ENCODE data around the gene GSTT2B.
"Not testable (repeated sequence)": the region's sequence is repeated elsewhere in the genome, so short reads cannot be mapped to it uniquely, and the experiment has no call there.

GSTT2B gene

DNA sequence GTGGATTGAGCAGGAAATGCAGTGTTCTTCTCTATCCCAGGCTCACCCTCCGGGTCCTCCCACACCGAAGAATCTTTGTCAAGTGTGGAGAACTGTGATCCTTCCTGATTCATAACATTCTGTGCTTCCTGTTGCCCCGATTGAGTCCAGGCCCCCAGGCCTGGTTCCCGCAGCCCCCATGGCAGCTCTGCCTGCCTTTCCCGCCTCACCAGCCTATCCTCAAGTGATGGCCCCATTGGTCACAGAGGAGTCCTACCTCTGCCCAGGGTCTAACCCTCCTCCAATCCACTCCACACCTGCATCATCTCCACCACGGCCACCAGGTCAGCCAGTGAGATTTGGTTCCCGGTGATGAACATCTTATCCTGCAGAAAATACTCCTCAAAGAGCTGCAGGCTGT, 38.8 kb upstream of the GSTT2B start:
- H3K27me3 ChIP-seq (replicated peaks in 2 of 5; ENCODE audit: control insufficient read depth in 4 of 5, insufficient read depth in 5 of 5, low read length in 4 of 5); H3K27ac ChIP-seq (ENCODE audit: insufficient read depth in 1 of 2, low read depth in 1 of 2, low read length in 2 of 2, poor library complexity in 1 of 2, severe bottlenecking in 2 of 2); DNase-seq; H3K9me3 ChIP-seq (ENCODE audit: control extremely low read depth in 1 of 5, control insufficient read depth in 4 of 5, insufficient read depth in 2 of 5, low read depth in 1 of 5, low read length in 4 of 5); H3K4me1 ChIP-seq (ENCODE audit: control extremely low read depth in 1 of 4, control insufficient read depth in 4 of 4, insufficient read depth in 4 of 4, low read length in 3 of 4); H3K36me3 ChIP-seq (ENCODE audit: control insufficient read depth in 4 of 4, insufficient read depth in 4 of 4, low read length in 3 of 4); POLR2A ChIA-PET; H3K4me3 ChIP-seq (ENCODE audit: control insufficient read depth in 1 of 7, extremely low read depth in 1 of 7, insufficient read depth in 4 of 7, low read depth in 2 of 7, low read length in 6 of 7); CTCF ChIA-PET: not testable (repeated sequence)
- 83% methylated on average over 7 of the region's 7 CpGs for WGBS (ENCODE audit: insufficient coverage)

DNA sequence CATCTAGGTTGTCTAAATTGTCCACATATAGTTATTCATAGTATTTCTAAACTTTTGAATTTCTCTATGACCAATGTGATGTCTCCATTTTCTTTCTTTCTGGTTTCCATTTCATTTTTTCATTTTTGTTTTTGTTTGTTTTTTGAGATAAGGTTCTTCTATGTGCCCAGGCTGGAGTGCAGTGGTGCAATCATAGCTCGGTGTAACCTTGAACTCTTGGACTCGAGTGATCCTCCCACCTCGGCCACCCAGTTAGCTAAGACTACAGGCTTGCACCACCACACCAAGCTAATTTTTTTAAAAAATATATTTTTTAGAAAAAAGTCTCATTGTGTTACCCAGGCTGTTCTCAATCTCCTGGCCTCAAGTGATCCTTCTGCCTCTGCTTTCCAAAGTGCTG, 36.1 kb upstream of the GSTT2B start:
- H3K9me3 ChIP-seq (ENCODE audit: control extremely low read depth in 1 of 5, control insufficient read depth in 4 of 5, insufficient read depth in 2 of 5, low read depth in 1 of 5, low read length in 4 of 5) = no peaks in the 10 kb centered on the region
- WGBS (ENCODE audit: insufficient coverage) = no CpG with 5 or more reads among the region's 3 CpGs
- ChIA-PET CTCF (interaction anchor here (1.3 kb wide), 1 partner anchor 136 kb away, joined by 3 read pairs; no protein-coding TSS in a partner anchor), POLR2A (no interaction called here)
- no peak for DNase-seq
- no peaks in the 10 kb centered on the region for H3K4me1 ChIP-seq (ENCODE audit: control extremely low read depth in 1 of 4, control insufficient read depth in 4 of 4, insufficient read depth in 4 of 4, low read length in 3 of 4)
- H3K27ac ChIP-seq (ENCODE audit: insufficient read depth in 1 of 2, low read depth in 1 of 2, low read length in 2 of 2, poor library complexity in 1 of 2, severe bottlenecking in 2 of 2) = no peak overlapping the region
- no peaks in the 10 kb centered on the region for H3K27me3 ChIP-seq (replicated peaks in 2 of 5; ENCODE audit: control insufficient read depth in 4 of 5, insufficient read depth in 5 of 5, low read length in 4 of 5)
- no peaks in the 10 kb centered on the region for H3K36me3 ChIP-seq (ENCODE audit: control insufficient read depth in 4 of 4, insufficient read depth in 4 of 4, low read length in 3 of 4)
- H3K4me3 ChIP-seq (ENCODE audit: control insufficient read depth in 1 of 7, extremely low read depth in 1 of 7, insufficient read depth in 4 of 7, low read depth in 2 of 7, low read length in 6 of 7) = no peak overlapping the region

DNA sequence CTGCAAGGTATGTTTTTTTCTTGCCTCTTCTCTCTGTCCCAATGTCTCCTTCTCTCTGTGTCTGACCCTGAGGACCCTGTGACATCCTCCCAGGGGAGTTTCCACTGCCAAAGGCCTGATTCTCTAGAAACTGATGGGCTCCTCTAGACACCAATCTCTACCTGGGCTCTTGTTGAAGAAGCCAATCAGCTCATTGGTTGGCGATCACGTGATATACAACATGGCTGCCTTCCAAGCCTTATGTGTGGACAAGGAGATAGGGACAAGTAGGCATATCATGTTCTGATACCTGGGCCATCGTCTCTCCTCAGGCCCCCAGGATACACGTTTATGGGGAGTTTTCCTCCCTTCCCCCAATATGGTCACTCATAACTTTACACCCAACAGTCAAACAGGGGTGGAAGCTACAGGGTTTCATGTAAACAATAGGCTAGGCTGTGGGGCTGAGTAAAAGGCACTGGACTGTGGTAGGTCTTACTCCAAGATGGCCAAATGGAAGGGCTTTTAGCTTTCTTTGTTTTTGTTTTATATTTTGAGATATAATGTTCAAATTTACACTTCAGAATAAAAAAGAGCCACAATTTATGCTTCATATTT, 32.7 kb upstream of the GSTT2B start:
- WGBS (ENCODE audit: insufficient coverage) = no CpG with 5 or more reads among the region's 4 CpGs
- POLR2A ChIA-PET; H3K27me3 ChIP-seq (replicated peaks in 2 of 5; ENCODE audit: control insufficient read depth in 4 of 5, insufficient read depth in 5 of 5, low read length in 4 of 5); H3K27ac ChIP-seq (ENCODE audit: insufficient read depth in 1 of 2, low read depth in 1 of 2, low read length in 2 of 2, poor library complexity in 1 of 2, severe bottlenecking in 2 of 2); H3K9me3 ChIP-seq (ENCODE audit: control extremely low read depth in 1 of 5, control insufficient read depth in 4 of 5, insufficient read depth in 2 of 5, low read depth in 1 of 5, low read length in 4 of 5); H3K4me1 ChIP-seq (ENCODE audit: control extremely low read depth in 1 of 4, control insufficient read depth in 4 of 4, insufficient read depth in 4 of 4, low read length in 3 of 4); DNase-seq; H3K4me3 ChIP-seq (ENCODE audit: control insufficient read depth in 1 of 7, extremely low read depth in 1 of 7, insufficient read depth in 4 of 7, low read depth in 2 of 7, low read length in 6 of 7); CTCF ChIA-PET; H3K36me3 ChIP-seq (ENCODE audit: control insufficient read depth in 4 of 4, insufficient read depth in 4 of 4, low read length in 3 of 4): not testable (repeated sequence)

DNA sequence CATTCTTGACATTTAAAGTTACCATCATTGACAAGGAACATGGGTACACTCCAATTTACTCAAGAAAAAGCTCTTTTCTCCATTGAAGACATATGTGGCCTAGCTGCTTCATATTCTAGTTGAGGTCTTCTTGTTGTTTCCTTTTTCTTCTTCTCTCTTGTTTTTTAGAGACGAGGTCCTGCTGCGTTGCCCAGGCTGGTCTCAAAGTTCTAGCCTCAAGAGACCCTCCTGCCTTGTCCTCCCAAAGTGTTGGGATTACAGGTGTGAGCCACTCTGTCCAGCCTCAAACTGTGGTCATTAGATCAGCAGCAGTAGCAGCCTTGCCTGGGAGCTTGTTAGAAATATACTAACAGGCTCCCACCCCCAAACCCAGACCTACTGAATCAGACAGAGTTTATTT, 32.1 kb upstream of the GSTT2B start:
- POLR2A ChIA-PET; H3K27me3 ChIP-seq (replicated peaks in 2 of 5; ENCODE audit: control insufficient read depth in 4 of 5, insufficient read depth in 5 of 5, low read length in 4 of 5); H3K4me3 ChIP-seq (ENCODE audit: control insufficient read depth in 1 of 7, extremely low read depth in 1 of 7, insufficient read depth in 4 of 7, low read depth in 2 of 7, low read length in 6 of 7); H3K27ac ChIP-seq (ENCODE audit: insufficient read depth in 1 of 2, low read depth in 1 of 2, low read length in 2 of 2, poor library complexity in 1 of 2, severe bottlenecking in 2 of 2); H3K9me3 ChIP-seq (ENCODE audit: control extremely low read depth in 1 of 5, control insufficient read depth in 4 of 5, insufficient read depth in 2 of 5, low read depth in 1 of 5, low read length in 4 of 5); H3K4me1 ChIP-seq (ENCODE audit: control extremely low read depth in 1 of 4, control insufficient read depth in 4 of 4, insufficient read depth in 4 of 4, low read length in 3 of 4); DNase-seq; H3K36me3 ChIP-seq (ENCODE audit: control insufficient read depth in 4 of 4, insufficient read depth in 4 of 4, low read length in 3 of 4): not testable (repeated sequence)
- no CpG with 5 or more reads among the region's 2 CpGs for WGBS (ENCODE audit: insufficient coverage)
- CTCF ChIA-PET = interaction anchor here (1.1 kb wide), 1 partner anchor 180 kb away, joined by 3 read pairs; no protein-coding TSS in a partner anchor

DNA sequence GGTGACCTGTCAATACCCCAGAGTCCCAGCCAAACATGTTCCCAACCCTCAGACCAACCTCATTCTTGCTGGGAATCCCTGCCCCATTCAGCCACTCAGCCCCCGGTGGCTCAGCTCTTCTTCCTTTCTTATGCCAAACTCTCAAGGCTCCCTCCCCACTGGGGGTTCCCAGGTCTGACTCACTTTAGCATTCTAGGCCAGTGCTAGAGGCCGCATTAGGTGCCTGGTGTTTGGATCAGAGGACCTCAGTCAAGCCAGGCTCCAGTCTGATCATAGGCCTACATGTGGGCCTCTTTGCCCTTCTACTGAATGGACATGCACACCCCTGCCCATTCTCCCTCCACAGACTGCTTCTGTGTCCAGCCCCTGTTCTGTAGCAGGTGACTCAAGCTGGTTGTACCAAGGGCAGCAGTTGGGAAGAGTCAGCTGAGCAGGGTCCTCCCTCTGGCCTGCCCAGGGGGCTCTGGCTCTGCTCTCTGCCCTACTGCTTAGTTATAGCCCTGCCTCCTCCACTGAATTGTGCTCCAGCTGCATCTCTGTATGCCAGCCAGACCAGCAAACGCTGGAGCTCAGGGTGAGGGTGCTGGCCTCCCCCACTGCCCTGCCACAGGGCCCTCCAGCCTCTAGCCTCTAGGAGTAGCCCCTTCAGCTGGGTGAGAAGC, 28.7 kb upstream of the GSTT2B start:
- POLR2A ChIA-PET; H3K4me3 ChIP-seq (ENCODE audit: control insufficient read depth in 1 of 7, extremely low read depth in 1 of 7, insufficient read depth in 4 of 7, low read depth in 2 of 7, low read length in 6 of 7); H3K27ac ChIP-seq (ENCODE audit: insufficient read depth in 1 of 2, low read depth in 1 of 2, low read length in 2 of 2, poor library complexity in 1 of 2, severe bottlenecking in 2 of 2); CTCF ChIA-PET; H3K4me1 ChIP-seq (ENCODE audit: control extremely low read depth in 1 of 4, control insufficient read depth in 4 of 4, insufficient read depth in 4 of 4, low read length in 3 of 4); H3K27me3 ChIP-seq (replicated peaks in 2 of 5; ENCODE audit: control insufficient read depth in 4 of 5, insufficient read depth in 5 of 5, low read length in 4 of 5); H3K36me3 ChIP-seq (ENCODE audit: control insufficient read depth in 4 of 4, insufficient read depth in 4 of 4, low read length in 3 of 4); DNase-seq; H3K9me3 ChIP-seq (ENCODE audit: control extremely low read depth in 1 of 5, control insufficient read depth in 4 of 5, insufficient read depth in 2 of 5, low read depth in 1 of 5, low read length in 4 of 5): not testable (repeated sequence)
- 100% methylated on average over 1 of the region's 3 CpGs for WGBS (ENCODE audit: insufficient coverage)

DNA sequence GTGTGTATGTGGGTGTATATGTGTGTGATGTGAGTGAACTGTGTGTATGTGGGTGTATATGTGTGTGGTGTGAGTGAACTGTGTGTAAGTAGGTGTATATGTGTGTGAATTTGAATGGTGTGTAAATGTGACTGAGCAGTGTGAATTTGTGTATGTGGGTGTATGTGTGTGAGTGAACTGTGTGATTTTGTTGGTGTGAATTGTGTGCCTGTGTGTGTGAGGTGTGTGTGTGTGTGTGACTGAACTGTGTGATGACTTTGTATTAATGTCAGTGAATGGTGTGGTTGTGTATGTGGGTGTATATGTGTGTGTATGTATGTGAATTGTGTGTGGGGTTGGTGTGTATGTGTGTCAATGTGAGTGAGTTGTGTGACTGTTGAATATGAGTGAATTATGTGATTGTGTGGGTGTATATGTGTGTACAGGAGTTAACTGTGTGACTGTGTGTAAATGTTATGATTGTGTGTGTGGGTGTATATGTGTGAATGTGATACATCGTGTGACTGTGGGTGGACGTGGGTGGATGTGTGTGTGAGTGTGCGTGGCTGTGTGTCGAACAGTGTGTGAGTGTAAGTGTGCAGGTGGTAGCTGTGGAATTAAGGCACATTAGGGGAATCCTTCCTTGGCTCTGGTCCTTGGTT, 25.7 kb upstream of the GSTT2B start:
- H3K27me3 ChIP-seq (replicated peaks in 2 of 5; ENCODE audit: control insufficient read depth in 4 of 5, insufficient read depth in 5 of 5, low read length in 4 of 5); H3K4me3 ChIP-seq (ENCODE audit: control insufficient read depth in 1 of 7, extremely low read depth in 1 of 7, insufficient read depth in 4 of 7, low read depth in 2 of 7, low read length in 6 of 7); H3K9me3 ChIP-seq (ENCODE audit: control extremely low read depth in 1 of 5, control insufficient read depth in 4 of 5, insufficient read depth in 2 of 5, low read depth in 1 of 5, low read length in 4 of 5); H3K4me1 ChIP-seq (ENCODE audit: control extremely low read depth in 1 of 4, control insufficient read depth in 4 of 4, insufficient read depth in 4 of 4, low read length in 3 of 4); POLR2A ChIA-PET; CTCF ChIA-PET; H3K27ac ChIP-seq (ENCODE audit: insufficient read depth in 1 of 2, low read depth in 1 of 2, low read length in 2 of 2, poor library complexity in 1 of 2, severe bottlenecking in 2 of 2); DNase-seq; H3K36me3 ChIP-seq (ENCODE audit: control insufficient read depth in 4 of 4, insufficient read depth in 4 of 4, low read length in 3 of 4): not testable (repeated sequence)
- no CpG with 5 or more reads among the region's 4 CpGs for WGBS (ENCODE audit: insufficient coverage)

DNA sequence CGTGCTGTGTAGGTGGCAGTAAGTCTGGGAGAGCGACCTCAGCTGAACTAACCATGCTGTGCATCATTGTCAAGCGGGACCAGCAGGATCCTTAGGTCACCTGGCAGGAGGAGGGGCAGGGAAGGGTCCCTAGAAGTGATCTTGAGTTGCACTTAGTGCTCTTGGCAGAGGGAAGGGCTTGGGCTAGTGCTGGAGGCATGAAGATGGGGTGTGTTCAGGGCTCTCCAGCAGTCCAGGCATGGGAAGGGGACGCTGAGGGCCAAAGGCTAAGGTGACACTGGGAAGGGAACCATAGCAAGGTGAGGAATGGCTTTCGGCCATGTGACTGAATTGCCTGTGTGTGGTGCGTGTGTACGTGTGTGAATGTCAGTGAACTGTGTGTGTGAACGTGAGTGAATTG, 25.1 kb upstream of the GSTT2B start:
- H3K27me3 ChIP-seq (replicated peaks in 2 of 5; ENCODE audit: control insufficient read depth in 4 of 5, insufficient read depth in 5 of 5, low read length in 4 of 5); H3K9me3 ChIP-seq (ENCODE audit: control extremely low read depth in 1 of 5, control insufficient read depth in 4 of 5, insufficient read depth in 2 of 5, low read depth in 1 of 5, low read length in 4 of 5); POLR2A ChIA-PET; H3K4me3 ChIP-seq (ENCODE audit: control insufficient read depth in 1 of 7, extremely low read depth in 1 of 7, insufficient read depth in 4 of 7, low read depth in 2 of 7, low read length in 6 of 7); CTCF ChIA-PET; H3K36me3 ChIP-seq (ENCODE audit: control insufficient read depth in 4 of 4, insufficient read depth in 4 of 4, low read length in 3 of 4); DNase-seq; H3K27ac ChIP-seq (ENCODE audit: insufficient read depth in 1 of 2, low read depth in 1 of 2, low read length in 2 of 2, poor library complexity in 1 of 2, severe bottlenecking in 2 of 2); H3K4me1 ChIP-seq (ENCODE audit: control extremely low read depth in 1 of 4, control insufficient read depth in 4 of 4, insufficient read depth in 4 of 4, low read length in 3 of 4): not testable (repeated sequence)
- WGBS (ENCODE audit: insufficient coverage) = 87% methylated on average over 4 of the region's 8 CpGs

Measured in common myeloid progenitor, CD34-positive (primary cell).